ENCODE results near the gene OR2A12. TPM values are rescaled to one million over a fixed set of nuclear protein-coding genes. Genes with fewer than 3 reads are reported as not detected.

OR2A12 gene
- total RNA-seq, 1 experiment from 2014 or later = not detected

GRCh38 chr7:144100607-144101006 lies 14.5 kb downstream of the OR2A12 start:
- H3K36me3 ChIP-seq (ENCODE audit: control insufficient read depth, insufficient read depth, low read length) = no peaks in the 10 kb centered on the region
- no peaks in the 10 kb centered on the region for H3K9me3 ChIP-seq (ENCODE audit: control insufficient read depth, insufficient read depth, low read depth, low read length)
- POLR2A ChIA-PET = no interaction called here
- in situ Hi-C loops (cut with HindIII; ENCODE audit: low pct_unique_long_range_greater_than_20kb, low sequenced_read_pairs) = no loop called here
- no peak overlapping the region for H3K4me3 ChIP-seq (ENCODE audit: low read depth in 2 of 2, low read length in 2 of 2)
- no peak for TF ChIP-seq TCF7L2 (IDR thresholded peaks at IDR 0.05; ENCODE audit: low read depth, low read length)
- TF ChIP-seq SIN3A (IDR thresholded peaks at IDR 0.05; ENCODE audit: borderline replicate concordance, insufficient read depth, low read depth, low read length) = no peak
- TF ChIP-seq CTCF (IDR thresholded peaks at IDR 0.05) = no peak
- no peak for TF ChIP-seq POLR2AphosphoS5 (IDR thresholded peaks at IDR 0.05; ENCODE audit: low read depth, low read length)
- TF ChIP-seq, protein P1, sequence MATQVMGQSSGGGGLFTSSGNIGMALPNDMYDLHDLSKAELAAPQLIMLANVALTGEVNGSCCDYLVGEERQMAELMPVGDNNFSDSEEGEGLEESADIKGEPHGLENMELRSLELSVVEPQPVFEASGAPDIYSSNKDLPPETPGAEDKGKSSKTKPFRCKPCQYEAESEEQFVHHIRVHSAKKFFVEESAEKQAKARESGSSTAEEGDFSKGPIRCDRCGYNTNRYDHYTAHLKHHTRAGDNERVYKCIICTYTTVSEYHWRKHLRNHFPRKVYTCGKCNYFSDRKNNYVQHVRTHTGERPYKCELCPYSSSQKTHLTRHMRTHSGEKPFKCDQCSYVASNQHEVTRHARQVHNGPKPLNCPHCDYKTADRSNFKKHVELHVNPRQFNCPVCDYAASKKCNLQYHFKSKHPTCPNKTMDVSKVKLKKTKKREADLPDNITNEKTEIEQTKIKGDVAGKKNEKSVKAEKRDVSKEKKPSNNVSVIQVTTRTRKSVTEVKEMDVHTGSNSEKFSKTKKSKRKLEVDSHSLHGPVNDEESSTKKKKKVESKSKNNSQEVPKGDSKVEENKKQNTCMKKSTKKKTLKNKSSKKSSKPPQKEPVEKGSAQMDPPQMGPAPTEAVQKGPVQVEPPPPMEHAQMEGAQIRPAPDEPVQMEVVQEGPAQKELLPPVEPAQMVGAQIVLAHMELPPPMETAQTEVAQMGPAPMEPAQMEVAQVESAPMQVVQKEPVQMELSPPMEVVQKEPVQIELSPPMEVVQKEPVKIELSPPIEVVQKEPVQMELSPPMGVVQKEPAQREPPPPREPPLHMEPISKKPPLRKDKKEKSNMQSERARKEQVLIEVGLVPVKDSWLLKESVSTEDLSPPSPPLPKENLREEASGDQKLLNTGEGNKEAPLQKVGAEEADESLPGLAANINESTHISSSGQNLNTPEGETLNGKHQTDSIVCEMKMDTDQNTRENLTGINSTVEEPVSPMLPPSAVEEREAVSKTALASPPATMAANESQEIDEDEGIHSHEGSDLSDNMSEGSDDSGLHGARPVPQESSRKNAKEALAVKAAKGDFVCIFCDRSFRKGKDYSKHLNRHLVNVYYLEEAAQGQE (IDR thresholded peaks at IDR 0.05; ENCODE audit: insufficient read depth in 1 of 2, low read depth in 2 of 2, low read length in 1 of 2) = no peak
- no peak for ATAC-seq
- BruUV-seq (replicated peaks) = no TSS peak
- H3K4me1 ChIP-seq (ENCODE audit: control insufficient read depth, insufficient read depth, low read length) = no peaks in the 10 kb centered on the region
- no peak for DNase-seq (ENCODE audit: low read depth, low spot score)
- no peak overlapping the region for H3K27ac ChIP-seq (ENCODE audit: low read length)
- no peaks in the 10 kb centered on the region for H3K27me3 ChIP-seq (ENCODE audit: control insufficient read depth, insufficient read depth, low read length)
- CTCF ChIA-PET = no interaction called here
- intact Hi-C loops (cut with micrococcal nuclease; ENCODE audit: unreplicated experiment) = no loop called here

- intact Hi-C loops (cut with micrococcal nuclease; ENCODE audit: unreplicated experiment) (no loop called here), in situ Hi-C loops (cut with HindIII; ENCODE audit: low pct_unique_long_range_greater_than_20kb, low sequenced_read_pairs) (no loop called here)
- Histone ChIP-seq H3K27ac (ENCODE audit: low read length) (no peak overlapping the region), H3K4me3 (ENCODE audit: low read depth in 2 of 2, low read length in 2 of 2) (no peak overlapping the region), H3K36me3 (ENCODE audit: control insufficient read depth, insufficient read depth, low read length) (no peaks in the 10 kb centered on the region), H3K4me1 (ENCODE audit: control insufficient read depth, insufficient read depth, low read length) (no peaks in the 10 kb centered on the region), H3K9me3 (ENCODE audit: control insufficient read depth, insufficient read depth, low read depth, low read length) (no peaks in the 10 kb centered on the region), H3K27me3 (ENCODE audit: control insufficient read depth, insufficient read depth, low read length) (no peaks in the 10 kb centered on the region)
- no peak for ATAC-seq
- no peak for DNase-seq (ENCODE audit: low read depth, low spot score)
- TF ChIP-seq TCF7L2 (IDR thresholded peaks at IDR 0.05; ENCODE audit: low read depth, low read length) (no peak), POLR2AphosphoS5 (IDR thresholded peaks at IDR 0.05; ENCODE audit: low read depth, low read length) (no peak), CTCF (IDR thresholded peaks at IDR 0.05) (no peak), SIN3A (IDR thresholded peaks at IDR 0.05; ENCODE audit: borderline replicate concordance, insufficient read depth, low read depth, low read length) (no peak)
- TF ChIP-seq, protein P1 (IDR thresholded peaks at IDR 0.05; ENCODE audit: insufficient read depth in 1 of 2, low read depth in 2 of 2, low read length in 1 of 2) = no peak
- no TSS peak for BruUV-seq (replicated peaks)
- ChIA-PET POLR2A (no interaction called here), CTCF (no interaction called here)
Measured at GRCh38 chr7:144102041-144102440, 16.0 kb downstream of the OR2A12 start.
